COLO668 (cell line): ENCODE measurements around the gene WWP2.

Source experiments
- DNase-seq: peaks from one replicate; lab custom pipeline; 2025; ENCODE audit not compliant: unreplicated experiment; lab: John Stamatoyannopoulos, UW

The WWP2 gene

DNA sequence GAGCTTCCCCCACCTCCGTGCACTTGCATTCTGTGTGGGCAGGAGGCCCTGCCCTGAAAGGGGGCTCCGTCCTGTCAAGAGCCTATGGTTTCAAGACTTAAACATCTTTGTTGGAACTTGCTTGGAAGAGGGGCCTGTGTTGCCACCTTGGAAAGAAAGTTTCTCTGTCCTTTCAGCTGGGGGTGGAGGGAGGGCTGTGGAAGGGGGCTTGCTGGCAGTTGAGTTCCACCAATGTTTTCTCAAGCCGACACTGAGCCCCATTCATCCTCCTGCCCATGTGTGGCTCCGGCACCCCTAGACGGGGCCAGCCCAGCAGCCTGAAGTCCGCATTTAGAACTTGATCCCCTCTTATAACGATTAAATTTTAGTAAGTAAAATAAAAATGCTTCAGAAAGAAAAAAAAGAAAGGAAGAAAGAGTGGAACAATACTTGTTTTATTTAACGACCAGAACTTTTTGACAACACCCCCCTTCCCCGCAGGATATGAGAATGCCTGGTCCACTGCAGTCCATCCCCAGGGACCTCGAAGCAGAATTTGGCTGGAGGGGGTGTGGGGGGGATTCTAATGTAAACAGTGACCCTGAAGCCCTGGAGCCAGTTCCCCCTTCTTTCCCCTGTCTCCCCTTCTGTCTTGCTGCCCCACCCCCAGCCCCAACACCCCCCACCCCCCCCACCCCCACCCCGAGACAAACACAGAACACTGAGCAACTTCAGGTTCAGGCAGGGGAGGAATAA, 162.1 kb downstream of the WWP2 start:
- no peak for DNase-seq

DNA sequence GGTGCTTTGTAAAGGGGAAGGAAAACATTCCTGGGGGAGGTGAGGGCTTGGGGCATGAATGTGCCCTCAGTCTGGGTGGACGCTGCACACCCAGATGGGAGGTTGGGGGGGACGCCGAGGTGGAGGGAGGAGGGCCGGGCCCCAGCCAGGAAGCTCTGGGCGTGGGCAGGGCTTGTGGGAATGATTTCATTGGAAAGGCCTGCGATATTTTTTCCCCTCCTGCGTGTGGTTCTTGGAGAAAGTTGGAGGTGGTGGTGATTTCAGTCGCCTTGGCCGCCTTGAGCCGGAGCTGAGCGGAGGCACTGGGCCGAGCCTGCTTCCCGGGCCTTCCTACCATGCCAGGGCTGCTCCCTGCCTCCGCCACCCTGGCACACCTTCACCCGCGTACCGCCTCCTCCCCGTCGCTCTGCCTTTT, 162.7 kb downstream of the WWP2 start:
- DNase-seq, result no peak

DNA sequence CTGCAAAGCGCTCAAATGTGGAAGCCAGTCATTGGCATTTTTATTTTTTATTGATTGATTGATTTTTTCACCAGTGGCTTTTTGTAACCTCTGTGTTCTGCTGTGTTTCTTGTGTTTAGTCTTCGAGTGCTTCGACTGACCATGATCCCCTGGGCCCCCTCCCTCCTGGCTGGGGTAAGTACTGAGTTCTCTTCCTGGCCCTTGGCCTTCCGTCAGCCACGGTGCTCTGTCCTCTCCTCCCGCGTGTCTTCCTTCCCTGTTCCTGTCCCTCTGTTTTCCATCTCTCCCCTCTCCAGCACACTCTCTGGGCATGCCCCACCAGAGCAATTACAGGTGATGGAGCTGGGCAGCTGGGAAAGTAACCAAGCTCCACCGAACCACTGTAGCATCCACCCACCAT, 163.2 kb downstream of the WWP2 start:
- DNase-seq, result no peak

DNA sequence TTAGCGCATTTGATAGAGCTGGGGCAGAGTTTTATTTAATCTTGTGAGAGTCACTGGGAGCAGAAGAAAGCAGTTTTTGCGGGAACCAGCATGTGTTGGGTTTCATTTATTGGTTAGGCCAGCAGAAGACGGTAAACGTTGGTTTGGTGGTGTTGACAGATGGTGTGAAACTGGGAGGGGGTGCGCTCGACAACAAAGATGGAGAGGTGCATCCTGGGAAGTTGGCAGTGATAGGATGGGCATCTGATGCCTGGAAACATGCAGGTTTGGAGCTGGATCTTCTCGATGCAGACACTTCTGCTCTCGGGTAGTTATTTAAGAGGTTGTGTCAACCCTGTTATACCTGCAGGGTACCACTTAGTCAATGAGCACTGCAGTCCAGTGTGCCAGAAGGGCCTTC, 164.1 kb downstream of the WWP2 start:
- no peak for DNase-seq

DNA sequence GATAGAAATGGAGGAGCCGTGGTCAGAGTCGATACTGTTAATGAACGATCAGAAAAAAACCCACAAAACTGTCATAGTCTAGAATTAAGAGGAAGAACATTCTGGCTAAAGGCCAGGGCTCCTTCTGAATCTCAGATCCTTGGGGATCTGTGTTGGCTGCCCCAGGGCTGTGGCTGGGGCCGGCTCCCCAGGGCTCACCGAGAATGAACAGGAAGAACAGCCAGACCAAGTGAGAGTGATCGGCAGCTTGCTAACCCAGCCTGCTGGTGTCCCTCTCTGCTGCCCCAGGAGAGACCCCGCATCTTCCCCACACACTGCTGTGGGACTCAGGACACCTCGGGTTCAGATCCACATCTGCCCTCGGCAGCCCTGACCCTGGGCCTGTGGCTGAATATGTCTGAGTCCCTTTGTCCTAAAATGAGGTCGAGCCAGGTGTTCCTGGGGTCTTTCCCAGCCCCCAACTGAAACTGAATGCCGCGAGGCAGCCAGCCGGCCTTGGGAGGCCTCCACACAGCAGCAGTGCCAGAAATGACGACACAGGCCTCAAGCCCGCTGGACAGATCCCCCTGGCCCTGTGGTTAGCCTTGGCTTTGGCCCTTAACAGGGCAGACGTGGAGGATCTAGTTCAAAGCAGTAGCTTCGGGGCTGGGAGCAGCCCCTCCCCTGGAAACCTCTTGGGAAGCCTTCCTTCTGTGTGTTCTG, 165.1 kb downstream of the WWP2 start:
- no peak for DNase-seq

DNA sequence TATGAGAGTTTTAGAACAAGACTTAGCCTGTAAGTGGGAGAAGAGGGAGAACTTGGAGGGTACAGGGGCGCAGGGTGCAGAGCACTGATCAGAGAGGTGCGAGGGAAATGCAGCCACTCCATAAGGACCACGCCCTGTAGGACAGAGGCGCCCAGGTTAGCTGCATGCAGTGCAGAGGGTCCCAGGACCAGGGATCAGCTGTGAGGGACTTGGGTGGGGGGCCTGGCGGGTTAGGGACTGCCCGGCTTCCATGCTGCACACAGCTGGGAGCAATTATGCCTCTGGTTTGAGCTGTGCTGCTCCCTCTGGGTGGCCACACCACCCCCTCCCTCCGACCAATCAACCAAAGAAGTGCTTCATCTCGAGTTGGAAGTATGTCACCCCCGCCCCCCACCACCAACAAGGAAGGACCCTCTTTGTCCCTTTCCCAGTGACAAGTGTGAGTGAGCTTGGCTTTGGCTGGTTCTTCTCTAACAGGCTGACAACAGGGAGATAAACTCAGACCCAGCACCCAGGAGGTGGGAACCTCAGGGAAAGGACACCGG, 166.8 kb downstream of the WWP2 start:
- DNase-seq, result no peak

DNA sequence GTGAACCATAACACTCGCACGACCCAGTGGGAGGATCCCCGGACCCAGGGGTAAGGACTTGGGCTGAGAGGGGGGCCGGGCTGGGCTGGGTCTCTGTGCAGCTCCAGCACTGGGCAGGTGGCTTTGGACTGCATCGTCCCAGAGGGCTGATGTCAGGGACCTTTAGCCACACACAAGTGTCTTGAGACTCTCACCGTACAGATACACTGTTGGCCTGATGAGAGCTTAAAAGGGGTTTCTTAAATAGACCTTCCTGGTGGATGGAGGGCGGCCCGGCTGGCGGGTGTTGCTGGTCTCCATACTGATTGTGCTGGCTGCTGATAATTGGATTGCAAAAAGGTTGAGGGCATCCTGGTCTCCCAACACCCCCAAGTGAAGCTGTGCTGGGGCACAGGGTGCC, 167.3 kb downstream of the WWP2 start:
- no peak for DNase-seq

DNA sequence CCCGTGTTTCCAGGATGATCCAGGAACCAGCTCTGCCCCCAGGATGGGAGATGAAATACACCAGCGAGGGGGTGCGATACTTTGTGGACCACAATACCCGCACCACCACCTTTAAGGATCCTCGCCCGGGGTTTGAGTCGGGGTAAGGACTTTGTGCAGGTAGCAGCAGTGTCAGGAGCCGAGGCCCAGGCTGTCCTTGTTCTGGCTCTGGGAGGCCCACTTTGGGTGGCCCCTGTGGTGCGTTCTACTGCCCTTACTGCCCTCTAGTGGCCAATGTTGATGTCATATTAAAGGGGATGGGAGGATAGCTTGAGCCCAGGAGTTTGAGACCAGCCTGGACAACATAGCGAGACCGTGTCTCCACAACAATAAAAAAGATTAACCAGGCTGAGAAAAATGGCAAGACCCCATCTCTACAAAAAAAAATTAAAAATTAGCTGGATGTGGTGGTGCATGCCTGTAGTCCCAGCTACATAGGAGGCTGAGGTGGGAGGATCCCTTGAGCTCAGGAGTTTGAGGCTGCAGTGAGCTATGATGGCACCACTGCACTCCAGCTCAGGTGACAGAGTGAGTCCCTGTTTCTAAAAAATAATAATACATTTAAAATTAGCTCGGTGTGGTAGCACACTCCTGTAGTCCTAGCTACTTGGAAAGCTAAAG, 168.1 kb downstream of the WWP2 start:
- DNase-seq, result peak; percentile 40

DNA sequence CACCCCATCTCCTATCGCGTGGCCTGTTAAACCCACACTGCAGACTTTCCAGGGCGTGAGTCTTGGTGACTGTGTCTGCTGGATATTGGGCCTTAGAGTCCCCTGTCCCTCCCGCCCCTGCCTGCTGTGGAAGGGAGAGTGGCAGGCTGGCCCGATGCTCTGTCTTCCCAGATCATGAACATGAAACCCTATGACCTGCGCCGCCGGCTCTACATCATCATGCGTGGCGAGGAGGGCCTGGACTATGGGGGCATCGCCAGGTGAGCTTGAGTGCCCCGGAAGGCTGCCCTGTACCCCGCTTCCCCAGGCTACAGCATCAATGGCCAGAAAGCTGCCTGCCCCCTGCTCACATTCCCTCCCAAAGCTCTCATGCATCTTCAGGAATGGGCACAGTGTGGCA, 169.5 kb downstream of the WWP2 start:
- DNase-seq, result no peak

DNA sequence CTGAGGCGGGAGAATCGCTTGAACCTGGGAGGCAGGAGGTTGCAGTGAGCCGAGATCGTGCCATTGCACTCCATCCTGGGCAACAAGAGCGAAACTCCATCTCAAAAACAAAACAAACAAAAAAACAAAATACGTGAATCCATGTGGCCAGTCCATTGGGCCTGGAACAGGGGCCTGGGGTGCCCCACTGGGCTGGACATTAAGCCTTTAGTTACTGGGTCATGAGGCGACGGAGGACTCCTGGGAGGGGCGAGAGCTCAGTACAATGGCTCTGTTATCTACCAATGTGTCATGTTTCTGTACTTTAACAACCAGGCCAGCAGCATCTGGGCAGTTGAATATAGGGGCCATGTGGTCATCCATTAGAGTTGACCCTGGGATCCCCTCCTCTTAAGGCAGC, 170.1 kb downstream of the WWP2 start:
- no peak for DNase-seq

DNA sequence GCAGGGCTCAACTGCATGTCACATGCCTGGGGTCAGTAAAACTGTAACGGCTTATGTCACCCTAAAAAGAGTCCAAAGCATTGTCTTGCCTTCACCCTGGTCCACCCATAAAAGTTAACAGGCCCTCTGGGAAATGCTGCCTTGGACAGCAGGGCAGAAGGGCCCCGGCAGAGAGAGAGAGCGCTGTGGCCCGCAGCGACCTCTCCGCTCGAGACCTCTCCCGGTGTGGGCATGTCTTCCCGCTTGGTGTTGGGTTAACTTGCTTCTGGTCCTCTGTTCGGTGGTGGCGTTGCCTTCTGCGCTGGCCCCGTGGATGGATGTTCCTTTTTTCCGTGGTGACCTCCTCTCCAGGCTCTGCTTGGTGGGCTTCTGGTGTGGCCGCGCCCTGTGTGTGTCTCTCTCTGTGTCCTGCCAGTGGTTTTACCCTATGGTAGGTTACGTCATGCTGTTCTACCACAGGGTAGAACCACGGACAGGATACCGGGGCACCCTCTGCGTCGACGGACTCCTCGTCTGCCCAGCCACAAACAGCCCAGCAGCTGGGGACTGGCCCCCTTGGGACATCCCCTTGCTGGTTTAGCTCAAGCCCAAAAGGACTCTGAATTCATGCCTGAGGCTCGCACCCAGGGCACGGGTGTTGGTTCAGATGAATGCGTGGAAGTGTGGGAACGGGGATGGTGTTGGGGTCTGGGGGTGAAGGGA, 170.7 kb downstream of the WWP2 start:
- no peak for DNase-seq

DNA sequence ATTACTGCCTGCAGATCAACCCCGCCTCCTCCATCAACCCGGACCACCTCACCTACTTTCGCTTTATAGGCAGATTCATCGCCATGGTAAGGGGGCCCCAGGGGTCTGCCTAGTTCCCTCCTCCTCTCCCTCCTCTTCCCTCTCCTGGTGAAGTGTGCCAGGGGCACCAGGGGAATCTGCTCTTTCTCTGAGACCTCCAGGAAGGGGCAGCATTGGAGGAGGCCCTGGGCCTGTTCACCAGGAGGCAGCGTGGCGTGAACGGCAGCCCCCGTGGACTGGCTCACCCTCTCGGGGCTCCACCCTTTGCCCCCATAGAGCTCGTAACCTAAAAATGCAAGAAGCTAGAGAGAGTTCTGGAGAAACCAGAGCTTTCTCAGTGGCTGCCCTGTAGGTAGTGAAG, 171.9 kb downstream of the WWP2 start:
- no peak for DNase-seq

DNA sequence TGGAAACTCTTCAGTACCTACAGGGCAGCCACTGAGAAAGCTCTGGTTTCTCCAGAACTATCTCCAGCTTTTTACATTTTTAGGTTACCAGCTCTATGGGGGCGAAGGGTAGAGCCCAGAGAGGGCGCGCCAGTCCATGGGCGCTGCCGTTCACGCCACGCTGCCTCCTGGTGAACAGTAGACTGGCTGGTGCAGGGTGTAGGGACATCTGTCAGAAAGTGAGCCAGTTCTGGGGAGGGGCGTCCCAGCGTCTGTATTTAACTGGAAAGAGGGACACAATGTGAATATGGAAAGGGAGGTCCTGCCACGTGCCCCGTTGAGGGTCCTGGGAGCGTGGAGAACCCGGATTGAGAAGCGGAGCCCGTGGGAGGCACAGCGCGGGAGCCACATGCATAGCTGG, 172.6 kb downstream of the WWP2 start:
- no peak for DNase-seq

DNA sequence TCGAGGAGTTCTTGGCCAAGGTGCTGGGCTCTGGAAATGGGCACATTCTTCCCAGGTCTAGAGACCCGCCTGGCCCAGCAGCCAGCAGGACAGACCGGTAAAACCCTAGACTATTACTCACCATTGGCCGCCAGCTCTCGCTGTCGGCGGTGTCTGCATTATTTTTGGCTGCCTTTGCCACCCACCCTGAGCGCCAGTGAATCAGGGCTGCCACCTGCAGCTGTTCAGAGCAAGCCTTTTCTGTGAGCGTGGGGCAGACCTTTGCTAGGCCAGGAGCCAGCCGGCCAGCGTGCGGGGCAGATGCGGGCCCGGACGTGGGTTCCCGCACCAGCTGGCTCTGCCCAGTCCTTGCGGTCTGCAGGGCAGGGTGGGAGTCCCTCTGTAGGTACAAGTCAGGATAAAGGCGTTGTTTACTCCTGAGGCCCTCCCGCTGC, 173.2 kb downstream of the WWP2 start:
- no peak for DNase-seq

DNA sequence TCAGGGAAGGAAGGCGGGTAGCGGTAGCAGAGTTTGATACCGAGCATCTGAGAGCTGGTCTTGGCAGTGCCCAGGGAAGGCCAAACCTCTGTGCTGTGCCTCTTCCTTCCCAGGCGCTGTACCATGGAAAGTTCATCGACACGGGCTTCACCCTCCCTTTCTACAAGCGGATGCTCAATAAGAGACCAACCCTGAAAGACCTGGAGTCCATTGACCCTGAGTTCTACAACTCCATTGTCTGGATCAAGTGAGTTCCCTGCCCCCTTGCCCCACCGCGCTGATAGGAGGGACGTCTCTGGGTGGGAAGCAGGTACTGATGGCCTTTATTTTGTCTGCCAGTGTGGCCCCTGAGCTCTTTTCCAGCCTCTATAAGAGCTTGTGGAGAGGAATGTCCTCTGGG, 173.6 kb downstream of the WWP2 start:
- DNase-seq, result no peak

DNA sequence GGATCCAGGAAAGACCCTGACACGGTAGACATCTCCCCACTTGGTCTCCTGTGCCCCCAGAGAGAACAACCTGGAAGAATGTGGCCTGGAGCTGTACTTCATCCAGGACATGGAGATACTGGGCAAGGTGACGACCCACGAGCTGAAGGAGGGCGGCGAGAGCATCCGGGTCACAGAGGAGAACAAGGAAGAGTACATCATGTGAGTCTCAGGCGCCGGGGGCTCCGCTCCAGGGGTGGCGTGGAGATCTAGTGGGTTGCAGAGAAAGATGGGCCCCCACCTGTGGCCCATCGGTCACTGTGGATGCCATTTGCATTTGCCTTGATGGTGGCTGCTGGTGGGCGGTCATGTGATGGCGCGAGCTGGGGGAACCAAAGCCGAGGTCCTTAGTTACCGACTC, 174.1 kb downstream of the WWP2 start:
- DNase-seq, result no peak

DNA sequence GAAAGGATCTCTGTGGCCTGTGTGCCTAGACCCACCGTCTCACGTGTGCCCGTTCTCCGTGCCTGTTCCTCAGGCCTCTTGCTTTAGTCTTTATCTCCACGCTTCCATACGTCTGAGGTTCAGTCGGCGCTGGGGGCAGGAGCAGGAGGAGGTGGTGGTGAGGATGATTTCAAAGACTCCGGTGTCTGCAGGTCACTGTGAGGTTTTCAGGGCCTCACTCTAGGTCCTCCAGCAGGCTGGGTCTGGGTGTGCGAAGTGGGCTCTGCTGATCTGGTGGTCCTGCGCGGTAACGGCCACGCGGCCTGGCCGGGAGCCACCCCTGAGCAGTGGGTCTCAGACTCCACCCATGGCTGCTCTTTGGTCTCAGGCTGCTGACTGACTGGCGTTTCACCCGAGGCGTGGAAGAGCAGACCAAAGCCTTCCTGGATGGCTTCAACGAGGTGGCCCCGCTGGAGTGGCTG, 174.6 kb downstream of the WWP2 start:
- DNase-seq, result no peak

DNA sequence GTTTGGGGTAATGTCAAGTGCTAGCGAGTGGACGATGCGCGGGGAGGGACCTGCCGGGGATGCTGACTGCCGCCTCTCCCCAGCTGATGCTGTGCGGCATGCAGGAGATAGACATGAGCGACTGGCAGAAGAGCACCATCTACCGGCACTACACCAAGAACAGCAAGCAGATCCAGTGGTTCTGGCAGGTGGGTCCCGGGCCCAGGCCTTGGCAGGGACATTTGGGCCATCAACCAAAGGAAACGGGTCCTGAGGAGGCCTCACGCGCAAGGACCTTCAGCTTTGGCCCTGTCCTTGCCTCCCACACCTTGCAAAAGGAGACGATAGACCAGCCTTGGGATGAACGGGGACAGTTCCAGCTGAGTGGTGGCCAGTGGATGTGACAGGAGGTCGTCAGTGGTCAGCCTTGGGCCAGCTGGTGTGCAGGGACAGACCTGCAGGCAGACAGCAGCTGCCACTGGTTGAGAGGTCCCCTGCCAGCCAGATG, 175.4 kb downstream of the WWP2 start:
- no peak for DNase-seq

DNA sequence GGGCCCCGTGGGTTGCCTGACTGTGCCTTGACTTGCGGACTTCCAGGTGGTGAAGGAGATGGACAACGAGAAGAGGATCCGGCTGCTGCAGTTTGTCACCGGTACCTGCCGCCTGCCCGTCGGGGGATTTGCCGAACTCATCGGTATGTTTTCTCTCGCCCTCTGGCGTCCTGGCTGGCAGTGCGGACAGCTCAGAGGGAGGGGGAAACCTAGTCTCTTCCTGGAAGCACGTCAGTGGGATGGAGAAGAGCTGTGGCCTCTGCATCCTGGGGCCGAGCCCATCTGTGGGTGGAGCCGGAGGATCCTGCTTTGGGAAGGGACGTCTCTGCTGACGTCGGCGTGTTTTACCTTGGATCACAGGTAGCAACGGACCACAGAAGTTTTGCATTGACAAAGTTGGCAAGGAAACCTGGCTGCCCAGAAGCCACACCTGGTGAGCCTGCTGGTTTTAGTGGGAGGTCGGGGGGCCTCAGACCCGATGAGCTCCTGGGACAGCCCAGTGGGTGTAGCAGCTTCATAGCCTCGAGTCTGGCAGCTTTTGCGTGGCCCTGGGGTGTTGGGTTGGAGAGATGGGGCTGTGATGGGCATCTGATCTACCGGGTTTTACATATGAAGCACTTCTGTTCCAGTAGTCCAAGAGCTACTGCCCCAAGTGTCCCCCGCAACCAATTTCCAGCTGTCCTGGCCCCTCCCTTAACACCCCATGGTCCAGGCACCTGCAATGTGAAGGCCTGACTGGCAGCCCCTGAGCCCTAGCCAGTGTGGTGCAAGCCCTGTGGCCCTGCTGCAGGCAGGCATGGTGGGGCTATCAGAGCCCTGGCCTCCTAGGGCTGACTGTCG, 177.1 kb downstream of the WWP2 start:
- no peak for DNase-seq
